Stomach (tissue), 9 donors: ENCODE measurements around the gene TROAP. TPM values are rescaled to one million over a fixed set of nuclear protein-coding genes. Genes with fewer than 3 reads are reported as not detected.
A peak's percentile ranks its signal among the peaks of the same experiment; 100 is the strongest.

Source experiments
- DNase-seq, 2 donors: peaks; one replicate each; pipeline versions ENCODE4 v3.0.0 to v3.0.0-alpha.2; 2013 to 2019
- H3K27ac ChIP-seq, 5 donors: fragments of 200-600 bp in 4 of 5; sonication (generic) in 4 of 5; one replicate each; pipeline ENCODE4 v1.5.1; 2013 to 2019; ENCODE audit warnings: mild to moderate bottlenecking in 1 of 5, moderate library complexity in 1 of 5
- H3K27me3 ChIP-seq, 3 donors: fragments of 200-600 bp; sonication (generic); one replicate each; pipeline ENCODE4 v1.5.1; 2017 to 2019; ENCODE audit warnings: mixed run types in 1 of 3
- H3K36me3 ChIP-seq, 4 donors: fragments of 200-600 bp; sonication (generic); 1 replicate in 3 of 4; 2 replicates in 1 of 4; pipeline ENCODE4 v1.5.1; 2016 to 2019
- H3K4me1 ChIP-seq, 4 donors: fragments of 200-600 bp; sonication (generic); one replicate each; pipeline ENCODE4 v1.5.1; 2016 to 2019
- H3K4me3 ChIP-seq, 4 donors: fragments of 200-600 bp; sonication (generic) in 3 of 4; one replicate each; pipeline ENCODE4 v1.5.1; 2016 to 2019; ENCODE audit warnings: mild to moderate bottlenecking in 1 of 4
- H3K9me3 ChIP-seq, 4 donors: fragments of 200-600 bp; sonication (generic); one replicate each; pipeline ENCODE4 v1.5.1; 2016 to 2019
- CTCF ChIP-seq, 7 experiments: fragments of 450-650 bp in 4 of 7; fragments of 200-600 bp in 3 of 7; sonication (generic) in 3 of 7; IDR thresholded peaks; one replicate each; pipeline ENCODE4 v1.5.1; 2016 to 2019; ENCODE audit warnings: antibody characterized with exemption in 7 of 7, control low read depth in 2 of 7, mild to moderate bottlenecking in 1 of 7
- EP300 ChIP-seq: sonication (generic); formaldehyde crosslinking; IDR thresholded peaks from one replicate; pipeline ENCODE4 v1.6.1; 2017; ENCODE audit warnings: antibody characterized with exemption
- POLR2A ChIP-seq, 4 donors: fragments of 450-650 bp; IDR thresholded peaks; one replicate each; pipeline ENCODE4 v1.6.1; 2016; ENCODE audit warnings: antibody characterized with exemption in 4 of 4, control low read depth in 2 of 4, mild to moderate bottlenecking in 1 of 4, moderate library complexity in 1 of 4
- POLR2AphosphoS5 ChIP-seq, 3 donors: sonication (generic); formaldehyde crosslinking; IDR thresholded peaks; one replicate each; pipeline ENCODE4 v1.6.1; 2016; ENCODE audit warnings: antibody characterized with exemption in 3 of 3
- WGBS, 5 donors: extraction: QIAGEN DNeasy Blood & Tissue Kit in 3 of 5; methylation state at CpG; one replicate each; pipeline versions ENCODE4 v1.1.5 to v1.1.7; 2013 to 2018; 5-methylcytosine and 5-hydroxymethylcytosine counted together
- intact Hi-C: fragments of 100-400 bp; cut with DNase I; formaldehyde crosslinking; loops from one replicate; pipeline ENCODE4 v1.15.1; 2023; ENCODE audit warnings: low total_unique reads
- polyA plus RNA-seq, 3 donors: library from polyadenylated mRNA; stranded (reverse); fragments of 200-250 nt; gene quantifications; one replicate each; pipeline ENCODE4 v1.2.3, GENCODE V29; 2013
- total RNA-seq, 5 donors: library from RNA; depleted of rRNA; stranded (reverse); fragments of >200 nt; gene quantifications; one replicate each; pipeline versions ENCODE4 v1.1.0 to v1.2.3, GENCODE V29; 2014 to 2016
- donor health status: healthy with polysubstance abuse.
- donor health status: Bipolar disorder and iron deficiency.
- donor health status: healthy.

TROAP gene
- total and polyA plus RNA-seq, 8 donors: 1.4 to 54.2 (median 8.7) TPM

- H3K4me3 ChIP-seq: no peak overlapping the region
- peaks cover 0 to 6% (median 5%) of the 10 kb centered on the region in 4 donors for H3K4me1 ChIP-seq
- intact Hi-C loops: no loop called here
- TF ChIP-seq EP300: no peak
- no peak for TF ChIP-seq POLR2A (IDR thresholded peaks at IDR 0.05)
- no peak for TF ChIP-seq CTCF (IDR thresholded peaks at IDR 0.05)
- H3K27ac ChIP-seq: no peak overlapping the region
- peak in 1 of 2 donors; percentile 3 for DNase-seq
- H3K9me3 ChIP-seq: no peaks in the 10 kb centered on the region
- WGBS, 5 donors: 88 to 96% (median 95%) methylated on average over 10 of the region's 10 CpGs
- peaks cover 0 to 4% (median 0%) of the 10 kb centered on the region in 4 donors for H3K36me3 ChIP-seq
- H3K27me3 ChIP-seq: peaks cover 0 to 44% (median 3%) of the 10 kb centered on the region in 3 donors
These were observed 32.9 kb downstream of the TROAP start for GRCh38 chr12:49355913-49356312.

GRCh38 chr12:49357103-49357678, 34.1 kb downstream of the TROAP start:
- peak in 1 of 2 donors; percentile 55 for DNase-seq
- Histone ChIP-seq H3K36me3 (no peaks in the 10 kb centered on the region), H3K9me3 (no peaks in the 10 kb centered on the region), H3K4me1 (peaks cover 0 to 6% (median 5%) of the 10 kb centered on the region in 4 donors), H3K4me3 (no peak overlapping the region), H3K27me3 (peaks cover 0 to 33% (median 0%) of the 10 kb centered on the region in 3 donors), H3K27ac (no peak overlapping the region)
- intact Hi-C loops: no loop called here
- 14 to 17% (median 15%) methylated on average over 3 of the region's 3 CpGs for WGBS, 5 donors
- peak in 3 of 7 experiments; percentile 28 to 42 (median 34) for TF ChIP-seq CTCF (IDR thresholded peaks at IDR 0.05)
- no peak for TF ChIP-seq POLR2A (IDR thresholded peaks at IDR 0.05)

GRCh38 chr12:49358483-49359141, 35.6 kb downstream of the TROAP start:
- intact Hi-C loops: no loop called here
- H3K36me3 ChIP-seq: no peaks in the 10 kb centered on the region
- WGBS, 5 donors: 16 to 29% (median 24%) methylated on average over 7 of the region's 7 CpGs
- no peak overlapping the region for H3K4me3 ChIP-seq
- no peak overlapping the region for H3K27ac ChIP-seq
- peaks cover 0 to 18% (median 0%) of the 10 kb centered on the region in 3 donors for H3K27me3 ChIP-seq
- TF ChIP-seq POLR2AphosphoS5 (IDR thresholded peaks at IDR 0.05) (peak in 1 of 3 donors; percentile 7), EP300 (no peak), CTCF (IDR thresholded peaks at IDR 0.05) (peak in 5 of 7 experiments; percentile 66 to 77 (median 74))
- H3K4me1 ChIP-seq: peaks cover 0 to 6% (median 5%) of the 10 kb centered on the region in 4 donors
- DNase-seq: peak; percentile 53 to 89
- no peaks in the 10 kb centered on the region for H3K9me3 ChIP-seq

GRCh38 chr12:49359671-49360070, 36.6 kb downstream of the TROAP start:
- TF ChIP-seq POLR2A (IDR thresholded peaks at IDR 0.05) (no peak), CTCF (IDR thresholded peaks at IDR 0.05) (no peak), EP300 (no peak), POLR2AphosphoS5 (IDR thresholded peaks at IDR 0.05) (no peak)
- peak in 1 of 2 donors; percentile 7 for DNase-seq
- H3K27ac ChIP-seq: no peak overlapping the region
- no peak overlapping the region for H3K4me3 ChIP-seq
- H3K27me3 ChIP-seq: peaks cover 0 to 10% (median 0%) of the 10 kb centered on the region in 3 donors
- WGBS, 5 donors: 77 to 87% (median 83%) methylated on average over 7 of the region's 7 CpGs
- H3K4me1 ChIP-seq: peaks cover 0 to 6% (median 5%) of the 10 kb centered on the region in 4 donors
- intact Hi-C loops: loop anchor here (5.0 kb wide), 1 partner anchor 158 kb away; no protein-coding TSS in a partner anchor
- H3K36me3 ChIP-seq: no peaks in the 10 kb centered on the region
- no peaks in the 10 kb centered on the region for H3K9me3 ChIP-seq
